NOMO-1 treated with dmso at 0.1 percent for 144 hours (cell line): ENCODE measurements around the gene GRK6.
"Not testable (repeated sequence)": the region's sequence is repeated elsewhere in the genome, so short reads cannot be mapped to it uniquely, and the experiment has no call there.

Experiments
- DNase-seq: peaks from one replicate; lab custom pipeline; 2025; ENCODE audit not compliant: unreplicated experiment; lab: John Stamatoyannopoulos, UW

Gene GRK6

GRCh38 chr5:177483994-177484901, 57.8 kb downstream of the GRK6 start:
- DNase-seq, result no peak

DNA sequence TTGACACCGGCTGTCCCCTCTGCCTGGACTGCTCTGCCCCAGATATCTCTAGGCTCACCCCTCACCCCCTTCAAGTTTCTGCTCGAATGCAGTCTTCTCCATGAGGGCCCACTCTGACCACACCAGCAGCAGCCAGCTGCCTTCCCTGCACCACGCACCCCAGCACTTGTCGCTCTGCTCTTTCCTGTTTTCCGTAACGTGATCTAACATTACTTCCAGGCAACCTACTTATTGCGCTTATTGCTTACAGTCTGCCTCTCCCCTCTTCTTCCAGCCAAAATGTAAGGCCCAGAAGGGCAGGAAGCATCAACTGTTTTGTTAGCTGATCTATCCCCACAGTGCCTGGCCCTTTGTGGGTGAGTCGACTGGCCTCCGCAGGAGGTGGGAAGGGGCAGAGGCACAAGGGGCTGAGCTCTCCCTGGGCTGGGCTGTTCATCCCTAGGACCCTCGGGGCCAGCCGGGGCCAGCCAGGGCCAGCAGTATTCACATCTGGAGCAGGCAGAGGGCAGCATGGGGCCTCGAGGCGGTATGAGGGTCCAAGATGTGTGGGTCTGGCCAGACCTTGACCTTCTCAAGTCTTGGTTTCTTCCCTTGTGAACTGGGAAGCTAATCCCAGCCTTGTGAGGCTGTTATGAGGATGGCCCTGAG, 58.5 kb downstream of the GRK6 start:
- DNase-seq, result no peak

DNA sequence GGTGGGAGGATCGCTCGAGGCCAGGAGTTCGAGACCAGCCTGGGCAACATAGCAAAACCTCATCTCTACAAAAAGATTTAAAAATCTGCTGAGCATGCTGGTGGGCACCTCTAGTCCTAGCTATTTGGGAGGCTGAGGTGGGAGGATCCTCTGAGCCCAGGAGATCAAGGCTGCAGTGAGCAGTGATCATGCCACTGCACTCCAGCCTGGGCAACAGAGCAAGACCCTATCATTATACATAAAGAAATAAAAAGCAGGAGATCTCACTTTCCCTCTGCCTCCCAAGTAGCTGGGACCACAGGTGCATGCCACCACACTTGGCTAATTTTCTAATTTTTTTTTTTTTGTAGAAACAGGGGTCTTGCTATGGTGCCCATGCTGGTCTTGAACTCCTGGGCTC, 59.3 kb downstream of the GRK6 start:
- DNase-seq, result not testable (repeated sequence)

DNA sequence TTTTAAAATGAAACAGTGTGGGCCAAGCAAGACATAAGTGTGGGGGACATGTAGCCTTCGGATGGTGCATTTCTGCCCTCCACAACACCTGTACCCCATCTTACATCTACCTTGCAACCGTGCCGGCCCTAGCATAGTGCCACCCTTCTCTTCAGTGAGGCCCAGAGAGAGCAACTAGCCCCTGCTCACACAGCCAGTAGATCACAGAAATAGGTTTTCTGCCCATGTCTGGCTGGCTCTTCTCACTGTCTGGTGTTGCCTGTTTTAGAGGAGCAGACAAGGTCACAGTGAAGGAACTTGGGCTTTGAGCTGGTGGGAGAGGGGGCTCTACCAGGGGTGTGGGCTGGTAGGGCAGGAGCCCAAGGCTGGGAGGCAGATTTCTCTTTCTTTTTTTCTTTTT, 59.8 kb downstream of the GRK6 start:
- DNase-seq, result no peak

DNA sequence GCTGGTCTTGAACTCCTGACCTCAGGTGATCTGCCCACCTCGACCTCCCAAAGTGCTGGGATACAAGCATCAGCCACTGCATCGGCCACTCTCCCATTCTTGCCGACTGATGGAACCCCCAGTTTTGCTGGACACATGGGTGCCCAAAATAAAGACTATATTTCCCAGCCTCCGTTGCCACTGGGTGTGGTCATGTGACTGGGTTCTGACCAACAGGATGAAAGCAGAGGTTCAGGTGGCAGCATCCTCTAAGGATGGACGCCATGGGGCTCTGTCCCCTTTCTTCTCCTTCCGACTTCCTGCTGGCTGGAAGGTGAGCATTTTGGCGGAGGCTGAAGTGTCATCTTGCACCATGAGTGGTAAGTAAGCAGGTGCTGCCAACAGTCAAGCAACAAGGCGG, 60.7 kb downstream of the GRK6 start:
- no peak for DNase-seq

- no peak for DNase-seq
Observed at GRCh38 chr5:177487975-177488374, 61.5 kb downstream of the GRK6 start.

DNA sequence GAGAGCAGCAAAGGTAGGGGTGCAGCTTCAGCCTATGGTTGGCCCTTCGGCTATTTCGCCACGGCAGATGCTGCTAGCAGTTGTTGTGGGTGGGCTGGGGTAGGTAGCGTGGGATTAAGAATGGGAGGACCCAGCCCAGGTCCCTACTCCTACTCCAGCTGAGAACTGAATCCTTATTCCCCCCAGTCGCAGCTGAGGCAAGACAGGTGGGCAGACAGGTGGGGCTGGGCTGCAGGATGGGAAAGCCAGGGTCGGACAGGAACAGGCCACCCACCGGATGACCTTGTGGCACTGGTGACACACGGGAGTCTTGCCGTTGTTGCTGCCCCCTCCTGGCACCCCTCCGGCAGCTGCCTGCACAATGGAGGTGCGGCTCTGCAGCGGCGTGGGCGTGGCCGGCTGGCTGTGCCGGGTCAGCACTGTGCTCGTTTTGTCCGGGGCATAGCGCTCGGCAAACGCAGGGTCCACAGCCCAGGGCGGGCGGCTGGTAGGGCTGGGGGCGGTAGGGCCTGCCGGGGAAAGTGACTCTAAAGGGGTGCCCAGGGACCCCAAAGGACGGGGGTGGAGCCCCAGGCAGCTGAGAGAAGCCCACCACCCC, 62.7 kb downstream of the GRK6 start:
- no peak for DNase-seq

- no peak for DNase-seq
Observed at GRCh38 chr5:177490311-177490991, 64.0 kb downstream of the GRK6 start.

DNA sequence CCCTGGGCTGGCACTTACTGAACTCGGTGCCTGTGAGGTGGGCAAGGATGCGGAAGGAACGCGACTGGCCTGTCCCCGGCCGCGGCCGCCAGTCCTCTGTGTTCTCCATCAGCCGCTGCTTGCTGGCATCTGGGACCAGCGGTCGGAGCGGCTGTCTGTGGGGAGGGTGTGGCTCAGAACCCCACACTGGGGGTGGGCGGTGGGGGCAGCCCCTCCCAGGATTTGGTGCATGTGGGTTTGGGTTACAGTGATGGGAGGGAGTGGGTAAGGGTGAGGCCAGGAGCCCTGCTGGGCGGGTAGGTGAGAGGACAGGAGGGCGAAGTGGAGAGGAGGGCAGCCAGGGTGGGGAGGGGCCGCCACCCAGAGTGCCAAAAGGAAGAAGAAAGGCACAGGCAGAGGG, 64.5 kb downstream of the GRK6 start:
- DNase-seq, result no peak

DNA sequence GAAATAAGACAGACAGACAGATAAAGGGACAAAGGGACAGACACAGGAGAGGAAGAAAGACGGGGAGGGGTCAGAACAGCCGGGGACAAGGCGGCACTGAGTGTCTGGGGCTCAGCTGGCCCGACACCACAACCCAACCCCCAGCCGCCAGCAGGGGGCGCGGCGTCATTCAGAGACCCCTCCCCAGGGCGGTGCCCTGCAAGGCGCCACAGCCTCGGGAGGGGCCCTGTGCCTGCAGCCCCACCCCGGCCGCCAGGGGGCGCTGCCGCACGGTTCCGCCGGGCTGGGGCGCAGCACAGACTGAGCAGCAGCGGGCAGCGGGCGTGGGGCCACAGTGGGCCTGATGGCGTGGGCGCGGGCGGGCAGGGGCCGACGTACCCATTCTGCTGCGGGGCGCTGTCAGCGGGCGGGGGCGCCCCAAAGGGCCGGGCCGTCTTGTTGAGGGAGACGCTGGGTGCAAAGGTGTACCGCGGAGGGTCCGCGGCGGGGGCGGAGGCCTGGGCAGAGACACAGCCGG, 65.0 kb downstream of the GRK6 start:
- no peak for DNase-seq

DNA sequence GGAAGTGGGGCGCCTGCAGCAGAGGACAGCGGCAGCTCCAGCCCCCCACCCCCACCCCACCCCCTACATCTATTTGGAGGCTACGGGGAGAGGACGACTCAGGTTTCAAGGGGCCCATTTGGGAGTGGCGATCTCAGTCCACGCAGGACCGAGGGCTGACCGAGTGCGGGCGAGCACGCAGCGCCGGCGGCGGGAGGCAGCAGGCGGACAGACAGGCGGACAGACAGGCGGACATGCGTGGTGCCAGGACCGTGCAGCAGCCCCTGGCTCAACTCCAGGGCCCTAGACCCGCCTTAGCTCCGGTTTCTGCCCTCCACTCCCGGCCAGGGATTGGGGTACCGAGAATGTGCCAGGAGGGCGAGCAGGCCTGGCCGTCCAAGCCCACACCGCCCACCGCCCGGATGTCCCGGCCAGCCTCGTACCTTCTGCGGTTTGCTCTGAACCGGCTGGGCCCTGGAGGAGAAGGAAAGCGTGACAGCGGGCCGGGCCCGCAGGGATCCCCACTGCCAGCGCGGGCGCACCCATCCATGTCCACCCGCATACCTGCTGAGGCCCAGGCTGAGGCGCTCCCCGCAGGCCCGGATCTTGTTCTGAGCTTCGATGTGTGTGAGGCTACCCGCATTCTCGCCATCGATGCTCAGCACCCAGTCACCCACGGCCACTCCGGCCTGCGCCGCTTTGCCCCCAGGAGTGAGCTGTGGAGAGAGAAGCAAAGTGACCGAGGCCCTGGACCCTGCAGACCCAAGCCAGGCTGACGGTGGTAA, 65.7 kb downstream of the GRK6 start:
- no peak for DNase-seq
